LHCN-M2 (cell line): ENCODE data around the gene ACTR8. TPM values are rescaled to one million over a fixed set of nuclear protein-coding genes. Genes with fewer than 3 reads are reported as not detected.
"Not testable (repeated sequence)": the region's sequence is repeated elsewhere in the genome, so short reads cannot be mapped to it uniquely, and the experiment has no call there.

ENCODE experiments used
- DNase-seq: peaks from one replicate; pipeline ENCODE4 v3.0.0-alpha.2; 2012; ENCODE audit warnings: low read depth
- polyA plus RNA-seq: library from polyadenylated mRNA; unstranded; fragments of >200 nt; gene quantifications from one replicate; pipeline ENCODE4 v1.2.1, GENCODE V29; 2012; ENCODE audit warnings: missing spikeins
- total RNA-seq: library from RNA; depleted of rRNA; stranded (reverse); fragments of >200 nt; gene quantifications from 2 replicates; pipeline ENCODE4 v1.2.3, GENCODE V29; 2014; rRNA removed

ACTR8 gene, protein sequence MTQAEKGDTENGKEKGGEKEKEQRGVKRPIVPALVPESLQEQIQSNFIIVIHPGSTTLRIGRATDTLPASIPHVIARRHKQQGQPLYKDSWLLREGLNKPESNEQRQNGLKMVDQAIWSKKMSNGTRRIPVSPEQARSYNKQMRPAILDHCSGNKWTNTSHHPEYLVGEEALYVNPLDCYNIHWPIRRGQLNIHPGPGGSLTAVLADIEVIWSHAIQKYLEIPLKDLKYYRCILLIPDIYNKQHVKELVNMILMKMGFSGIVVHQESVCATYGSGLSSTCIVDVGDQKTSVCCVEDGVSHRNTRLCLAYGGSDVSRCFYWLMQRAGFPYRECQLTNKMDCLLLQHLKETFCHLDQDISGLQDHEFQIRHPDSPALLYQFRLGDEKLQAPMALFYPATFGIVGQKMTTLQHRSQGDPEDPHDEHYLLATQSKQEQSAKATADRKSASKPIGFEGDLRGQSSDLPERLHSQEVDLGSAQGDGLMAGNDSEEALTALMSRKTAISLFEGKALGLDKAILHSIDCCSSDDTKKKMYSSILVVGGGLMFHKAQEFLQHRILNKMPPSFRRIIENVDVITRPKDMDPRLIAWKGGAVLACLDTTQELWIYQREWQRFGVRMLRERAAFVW
- 32.8 and 38.5 TPM in 2 replicates for total RNA-seq
- 20.4 TPM for polyA plus RNA-seq

DNA sequence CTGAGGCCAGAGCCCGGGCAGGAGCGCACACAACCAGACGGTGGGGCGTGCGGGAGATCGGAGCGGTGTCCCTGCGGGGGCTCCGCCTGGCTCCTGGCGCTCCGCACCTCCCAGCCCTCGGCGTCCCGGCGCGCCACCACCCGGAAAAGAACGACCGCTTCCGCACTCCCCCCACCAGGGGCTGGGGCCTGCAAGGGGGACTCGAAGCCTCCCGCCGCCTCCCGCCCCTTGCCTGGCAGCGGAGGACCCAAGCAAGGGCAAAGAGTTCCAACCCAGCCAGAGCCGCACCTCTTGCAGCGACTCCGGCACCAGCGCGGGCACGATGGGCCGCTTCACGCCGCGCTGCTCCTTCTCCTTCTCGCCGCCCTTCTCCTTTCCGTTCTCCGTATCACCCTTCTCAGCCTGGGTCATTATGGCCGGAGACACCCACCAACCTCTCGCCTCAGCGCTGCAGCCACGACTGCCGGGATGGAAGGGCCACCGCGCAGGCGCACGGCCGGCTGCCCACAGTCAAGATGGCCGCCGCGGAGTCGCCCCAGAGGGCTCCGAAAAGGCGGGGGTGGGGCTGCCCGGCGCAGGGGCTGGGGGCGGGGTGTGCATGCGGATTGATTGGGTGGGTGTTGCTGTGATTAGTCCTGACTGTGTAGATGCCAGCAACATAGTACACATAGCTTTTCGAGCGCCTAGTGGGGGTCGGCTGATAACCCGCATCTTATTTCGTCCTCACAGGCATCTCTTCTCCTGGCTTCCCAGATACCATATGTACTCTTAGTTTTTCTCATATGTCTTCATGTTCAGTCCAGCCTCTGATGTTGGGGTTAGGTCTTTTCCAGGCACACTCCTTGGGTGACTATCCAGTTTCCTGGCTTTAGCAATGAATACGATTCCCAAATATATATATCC lies at the start of gene ACTR8:
ACTR8 (minus strand) TSS at position 462 of the 903 bp plus-strand sequence; CDS start at position 411, 51 bp downstream.
- peak; percentile 77 for DNase-seq

DNA sequence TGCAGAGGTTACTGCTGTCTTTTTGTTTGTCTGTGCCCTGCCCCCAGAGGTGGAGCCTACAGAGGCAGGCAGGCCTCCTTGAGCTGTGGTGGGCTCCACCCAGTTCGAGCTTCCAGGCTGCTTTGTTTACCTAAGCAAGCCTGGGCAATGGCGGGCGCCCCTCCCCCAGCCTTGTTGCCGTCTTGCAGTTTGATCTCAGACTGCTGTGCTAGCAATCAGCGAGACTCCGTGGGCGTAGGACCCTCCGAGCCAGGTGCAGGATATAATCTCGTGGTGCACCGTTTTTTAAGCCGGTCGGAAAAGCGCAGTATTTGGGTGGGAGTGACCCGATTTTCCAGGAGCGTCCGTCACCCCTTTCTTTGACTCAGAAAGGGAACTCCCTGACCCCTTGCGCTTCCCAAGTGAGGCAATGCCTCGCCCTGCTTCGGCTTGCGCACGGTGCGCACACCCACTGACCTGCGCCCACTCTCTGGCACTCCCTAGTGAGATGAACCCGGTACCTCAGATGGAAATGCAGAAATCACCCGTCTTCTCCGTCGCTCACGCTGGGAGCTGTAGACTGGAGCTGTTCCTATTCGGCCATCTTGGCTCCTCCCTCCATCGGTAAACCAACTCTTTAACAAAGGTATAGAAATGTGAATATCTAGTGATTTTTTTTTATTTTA lies 45.4 kb upstream of the ACTR8 start:
- DNase-seq = not testable (repeated sequence)

DNA sequence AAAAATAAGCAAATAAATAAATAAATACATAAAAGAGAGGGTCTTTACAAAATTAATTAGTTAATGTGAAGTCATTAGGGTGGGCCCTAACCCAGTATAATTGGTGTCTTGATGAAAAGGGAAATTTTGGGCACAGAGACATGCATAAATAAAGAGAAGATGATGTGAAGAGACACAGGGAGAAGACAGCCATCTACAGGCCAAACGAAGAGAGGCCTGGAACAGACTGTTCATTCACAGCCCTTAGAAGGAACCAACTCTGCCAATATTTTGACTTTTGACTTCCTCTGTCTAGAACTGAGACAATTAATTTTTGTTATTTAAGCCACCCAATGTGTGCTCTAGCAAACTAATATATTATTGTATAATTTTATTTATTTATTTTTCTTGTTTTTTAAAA lies 39.3 kb upstream of the ACTR8 start:
- DNase-seq = peak; percentile 10

DNA sequence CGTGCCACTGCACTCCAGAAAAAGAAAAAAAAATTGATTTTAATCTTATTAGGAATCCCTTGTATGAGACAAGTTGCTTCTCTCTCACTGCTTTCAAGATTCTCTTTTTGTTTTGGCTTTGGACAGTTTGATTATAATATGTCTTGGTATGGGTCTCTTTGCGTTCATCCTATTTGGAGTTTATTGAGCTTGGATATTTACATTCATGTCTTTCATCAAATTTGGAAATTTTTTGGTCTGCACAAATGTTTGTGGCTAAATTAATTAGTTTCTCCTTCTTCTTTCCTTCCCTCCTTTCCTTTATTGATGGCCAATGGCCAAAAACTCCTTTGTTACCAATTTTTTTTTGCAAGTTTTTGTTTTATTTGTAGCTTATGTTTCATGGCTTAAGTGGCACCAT lies 37.8 kb upstream of the ACTR8 start:
- no peak for DNase-seq

DNA sequence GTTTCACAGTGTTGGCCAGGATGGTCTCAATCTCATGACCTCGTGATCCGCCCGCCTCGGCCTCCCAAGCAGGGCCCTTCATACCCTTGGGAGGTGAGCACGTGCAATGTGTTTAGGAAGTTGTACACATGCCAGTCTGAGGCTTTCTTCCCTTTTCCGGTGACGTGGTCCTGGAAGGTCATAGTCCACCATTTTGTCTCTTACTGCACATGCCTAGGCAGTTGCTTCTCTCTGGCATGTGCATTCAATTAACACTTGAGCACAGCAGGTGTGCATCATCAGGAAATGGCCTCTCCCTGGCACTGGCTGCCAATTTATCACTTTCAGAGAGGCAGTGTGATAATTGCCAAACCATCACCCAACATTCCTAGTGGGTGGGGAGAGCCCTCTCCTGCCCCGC lies 31.4 kb upstream of the ACTR8 start:
- no peak for DNase-seq

DNA sequence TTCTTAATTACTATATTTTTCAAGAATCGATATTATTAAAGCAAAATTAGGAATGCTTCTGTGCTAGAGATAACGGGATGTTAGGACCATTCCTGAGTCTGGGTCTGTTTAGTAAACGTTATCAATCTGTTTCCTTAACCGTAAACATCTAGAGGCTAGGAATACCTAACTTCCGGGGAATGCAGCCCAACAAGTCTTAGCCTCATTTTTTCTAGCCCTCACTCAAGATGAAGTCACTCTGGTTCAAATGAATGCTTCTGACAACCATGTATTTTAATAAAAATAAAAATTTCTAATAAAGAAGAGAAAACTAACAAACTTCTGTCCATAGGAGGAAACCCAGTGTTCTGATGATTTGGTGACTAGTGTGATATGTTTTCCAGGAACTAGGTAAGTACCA lies 20.8 kb upstream of the ACTR8 start:
- no peak for DNase-seq

DNA sequence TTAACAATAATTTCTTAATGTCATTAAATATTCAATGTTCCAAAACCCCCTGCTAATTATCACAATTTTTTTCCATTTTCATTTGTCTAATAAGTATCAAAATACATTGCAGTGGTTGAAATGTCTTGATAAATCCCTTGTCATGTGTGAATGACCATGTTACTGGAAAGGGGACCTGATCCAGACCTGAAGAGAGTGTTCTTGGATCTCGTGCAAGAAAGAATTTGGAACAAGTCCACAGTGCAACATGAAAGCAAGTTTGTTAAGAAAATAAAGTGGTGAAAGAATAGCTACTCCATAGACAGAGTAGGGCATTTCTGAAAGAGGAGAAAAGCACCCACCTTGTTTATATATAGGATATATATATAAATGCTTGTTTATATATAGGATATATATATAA lies 20.1 kb upstream of the ACTR8 start:
- DNase-seq = no peak

DNA sequence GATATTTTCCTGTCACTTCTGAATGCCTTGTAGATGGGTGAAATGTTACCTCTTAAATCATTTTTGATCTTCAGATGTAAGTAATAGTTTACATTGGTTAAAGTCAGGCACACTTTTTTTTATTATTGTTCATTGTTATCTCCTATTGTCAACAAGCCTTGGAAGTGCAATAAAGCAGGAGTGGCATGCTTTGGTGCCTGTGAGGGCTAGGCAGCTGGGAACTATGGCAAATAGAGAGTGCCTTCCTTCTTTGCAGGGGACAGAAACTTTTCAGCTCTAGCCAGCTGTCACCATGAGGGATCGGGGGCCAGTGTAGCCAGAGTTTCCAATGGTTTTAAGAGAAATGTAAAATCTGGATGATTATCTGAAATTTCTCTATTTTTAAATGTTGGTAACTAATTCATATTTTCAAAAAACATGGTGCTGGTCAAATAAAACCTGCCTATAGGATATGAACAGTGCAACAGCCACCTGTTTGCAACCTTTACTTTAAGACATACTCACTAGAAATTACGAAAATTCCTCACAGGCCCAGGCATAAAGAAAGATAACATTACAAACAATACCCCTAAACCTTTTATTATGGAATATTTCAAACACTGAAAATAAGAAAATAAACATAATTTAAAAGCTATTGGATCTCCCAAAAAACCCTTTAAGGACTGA lies 18.8 kb upstream of the ACTR8 start:
- no peak for DNase-seq

DNA sequence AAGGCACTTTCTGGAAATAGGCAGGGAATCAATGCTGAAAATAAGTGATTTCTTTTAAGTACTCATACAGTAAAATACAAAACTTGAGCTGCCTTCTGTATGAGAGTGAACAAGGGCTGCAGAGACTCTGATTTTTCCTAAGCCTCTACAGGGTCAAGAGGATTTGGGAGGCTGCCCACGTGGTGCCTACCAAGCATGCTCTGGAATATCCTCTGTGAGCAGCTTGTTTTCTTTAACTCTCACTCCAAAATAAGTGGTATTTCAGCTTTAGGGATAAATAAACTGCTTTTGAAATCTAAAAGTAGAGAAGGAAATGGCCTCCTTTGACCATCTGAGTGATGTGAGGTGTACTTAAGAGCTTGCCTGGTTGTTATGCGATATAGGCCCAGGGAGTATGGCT lies 17.8 kb upstream of the ACTR8 start:
- no peak for DNase-seq

DNA sequence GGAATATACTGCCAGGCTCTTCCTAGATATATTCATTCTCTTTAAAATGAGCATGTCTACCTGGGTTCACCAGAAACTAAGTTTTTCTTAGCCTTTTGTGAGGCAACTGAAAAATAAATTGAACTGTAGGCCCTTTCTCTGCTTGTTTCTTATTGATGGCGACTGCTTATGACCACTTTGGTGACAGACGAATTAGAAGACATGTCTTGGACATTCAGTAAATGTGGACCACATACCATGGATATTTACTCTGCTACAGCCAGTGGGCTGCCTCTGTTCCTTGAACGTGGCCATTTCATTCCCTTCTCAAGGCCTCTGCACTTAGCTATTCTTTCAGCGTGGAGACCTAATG lies 10.3 kb upstream of the ACTR8 start:
- no peak for DNase-seq

DNA sequence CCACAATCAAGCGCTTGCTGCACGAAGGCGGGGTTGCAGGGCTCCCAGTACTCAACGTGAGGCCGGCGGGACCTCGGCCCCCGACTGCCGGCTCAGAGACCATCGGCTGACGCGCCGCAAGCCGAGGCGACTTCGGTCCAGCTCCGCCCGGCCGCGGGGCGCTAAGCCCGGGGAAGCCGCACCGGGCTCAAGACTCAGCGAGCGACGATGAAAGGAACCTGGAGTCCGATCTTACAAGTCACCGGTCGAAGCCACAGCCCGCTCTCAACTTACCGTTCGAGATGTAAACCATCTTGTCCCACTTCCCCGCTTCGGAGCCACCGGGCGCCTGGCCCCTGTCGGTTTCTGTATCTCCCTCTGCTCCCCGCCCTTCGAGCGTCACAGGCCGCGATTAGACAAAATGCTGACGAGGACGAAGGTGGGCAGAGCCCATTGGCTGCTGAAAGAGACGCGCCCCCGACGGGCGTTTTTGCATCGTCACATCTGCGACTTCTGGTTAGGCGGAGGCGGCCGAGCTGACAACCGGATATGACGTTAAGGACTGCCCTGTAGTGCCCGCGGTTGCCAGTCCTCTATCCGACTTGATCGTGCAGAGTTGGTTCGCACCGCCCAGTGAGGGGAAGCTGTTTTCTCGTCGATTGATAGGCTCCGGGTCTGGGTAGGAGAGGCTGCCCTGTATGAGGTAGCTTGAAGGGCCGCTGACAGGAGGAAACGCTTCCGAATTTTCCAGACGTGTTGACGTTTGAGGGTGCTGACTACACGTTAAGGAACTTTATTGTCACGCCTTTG lies 9.7 kb upstream of the ACTR8 start, which contains the start of gene SELENOK:
SELENOK (minus strand) TSS at position 363 of the 789 bp plus-strand sequence.
- peak; percentile 99 for DNase-seq

DNA sequence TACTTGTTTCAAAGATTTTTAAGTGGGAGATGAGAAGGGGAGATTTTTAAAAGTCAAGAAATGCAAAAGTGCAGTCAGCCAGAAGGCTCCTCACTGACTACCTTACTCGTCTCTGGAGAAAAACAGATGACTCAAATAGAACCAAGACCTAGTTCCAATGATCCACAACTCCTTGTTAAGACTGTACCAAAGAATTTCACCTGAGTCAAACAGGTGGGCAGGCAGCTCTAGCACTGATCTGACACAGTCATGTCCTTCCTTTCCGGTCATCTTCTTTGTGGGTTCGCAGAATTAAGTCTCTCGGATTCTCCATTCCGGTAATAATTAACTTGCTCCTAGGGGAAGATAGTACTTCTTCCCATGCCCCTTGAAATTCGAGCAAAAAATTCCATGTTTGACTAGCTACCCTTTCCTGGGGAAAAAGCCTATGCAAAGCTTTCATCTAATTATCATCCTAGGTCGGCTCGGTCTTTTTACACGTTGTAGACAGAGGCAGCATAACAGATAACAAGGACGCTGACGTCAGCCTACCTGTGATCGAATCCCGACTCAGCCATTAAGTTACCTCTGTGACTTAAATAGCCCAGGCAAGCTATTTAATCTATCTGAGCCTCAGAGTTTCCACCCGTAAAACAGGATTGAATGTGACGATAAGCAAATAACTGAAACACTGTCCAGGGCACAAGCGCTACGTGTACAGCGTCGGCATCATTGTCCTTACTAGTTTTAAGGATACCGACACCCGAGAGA lies 8.9 kb upstream of the ACTR8 start:
- DNase-seq = peak; percentile 1

DNA sequence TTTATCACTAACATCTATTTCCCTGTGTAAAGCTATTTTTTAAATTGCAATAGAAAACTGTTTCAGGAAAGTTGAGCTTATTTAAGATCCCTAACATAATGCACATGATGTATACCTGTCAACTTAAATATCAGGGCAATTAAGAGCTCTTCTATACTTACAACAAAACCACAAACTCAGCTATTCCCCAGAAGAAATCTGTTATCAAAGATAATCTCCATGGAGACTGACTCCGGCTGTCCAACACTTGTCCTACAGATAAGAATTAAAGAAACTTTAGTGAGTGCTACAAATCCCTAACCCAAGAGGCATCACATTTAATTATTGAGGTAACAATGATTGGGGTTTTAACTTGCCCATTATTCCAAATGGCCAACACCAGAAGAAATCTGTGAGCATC lies 6.3 kb upstream of the ACTR8 start:
- no peak for DNase-seq

DNA sequence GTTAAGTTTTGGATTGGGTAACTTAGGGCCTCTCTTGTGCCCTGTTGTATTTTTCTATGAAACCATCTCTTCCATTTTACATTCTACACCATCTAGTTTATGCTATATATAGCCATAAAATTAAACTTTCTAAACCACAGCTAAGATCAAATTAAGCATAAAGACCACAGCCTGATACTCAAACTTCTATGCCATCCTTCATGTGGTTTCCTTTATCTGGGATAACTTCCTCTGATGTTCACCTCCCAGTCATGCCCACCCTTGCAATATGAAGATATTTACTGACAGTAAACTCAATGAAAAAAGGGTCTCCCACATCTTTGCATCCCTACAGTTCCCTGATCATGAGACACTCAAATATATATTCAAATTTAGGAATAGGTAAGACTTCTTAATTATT lies 5.5 kb upstream of the ACTR8 start:
- no peak for DNase-seq

DNA sequence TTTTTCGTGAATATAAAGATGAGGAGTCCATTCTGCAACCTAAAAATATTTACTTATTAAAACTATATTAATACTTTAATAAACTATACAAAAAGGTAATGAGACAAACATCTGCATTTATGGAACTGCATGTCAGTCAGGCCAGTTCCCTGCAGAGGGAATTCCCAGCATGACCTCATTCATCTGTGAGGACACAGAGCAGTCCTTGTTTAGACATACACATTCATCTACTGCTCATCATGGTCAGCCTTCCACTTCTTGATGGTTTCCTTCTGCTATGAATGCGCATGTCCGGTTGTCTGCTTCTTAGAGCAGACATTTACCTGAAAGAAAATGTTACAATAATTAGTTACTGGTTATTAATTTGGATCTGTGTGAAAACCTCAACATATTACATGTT lies 3.3 kb upstream of the ACTR8 start:
- DNase-seq = no peak

DNA sequence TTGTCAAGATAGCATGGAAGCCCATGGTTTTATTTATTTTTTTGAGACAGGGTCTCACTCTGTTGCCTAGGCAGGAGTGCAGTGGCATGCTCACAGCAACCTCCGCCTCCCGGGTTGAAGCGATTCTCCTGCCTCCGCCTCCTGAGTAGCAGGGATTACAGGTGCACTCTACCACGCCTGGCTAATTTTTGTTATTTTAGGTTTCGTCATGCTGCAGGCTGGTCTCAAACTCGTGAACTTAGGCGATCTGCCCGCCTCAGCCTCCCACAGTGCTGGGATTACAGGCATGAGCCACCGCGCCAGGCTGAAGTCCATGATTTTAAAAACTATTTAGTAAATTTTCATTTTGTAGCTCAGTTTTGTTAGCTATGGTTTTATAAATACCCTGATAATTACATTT lies 2.7 kb upstream of the ACTR8 start:
- no peak for DNase-seq

DNA sequence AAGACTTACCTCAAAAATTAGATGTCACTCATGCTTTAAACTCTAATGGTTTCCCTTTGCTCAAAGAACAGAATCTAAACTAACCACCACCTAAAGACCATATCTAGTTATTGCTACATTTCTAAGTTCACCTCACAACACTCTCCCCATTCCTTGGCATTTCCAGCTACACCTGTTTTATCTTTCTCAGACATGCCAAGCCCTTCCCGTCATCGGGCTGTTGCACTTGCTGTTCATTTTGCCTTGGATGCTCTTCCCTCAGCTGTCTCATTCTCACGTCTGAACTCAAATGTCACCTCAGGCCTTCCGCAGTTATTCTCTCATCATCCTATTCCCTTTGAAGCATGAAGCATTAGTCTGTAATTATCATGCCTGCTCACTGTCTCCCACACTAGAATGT lies 1.1 kb upstream of the ACTR8 start:
- no peak for DNase-seq

DNA sequence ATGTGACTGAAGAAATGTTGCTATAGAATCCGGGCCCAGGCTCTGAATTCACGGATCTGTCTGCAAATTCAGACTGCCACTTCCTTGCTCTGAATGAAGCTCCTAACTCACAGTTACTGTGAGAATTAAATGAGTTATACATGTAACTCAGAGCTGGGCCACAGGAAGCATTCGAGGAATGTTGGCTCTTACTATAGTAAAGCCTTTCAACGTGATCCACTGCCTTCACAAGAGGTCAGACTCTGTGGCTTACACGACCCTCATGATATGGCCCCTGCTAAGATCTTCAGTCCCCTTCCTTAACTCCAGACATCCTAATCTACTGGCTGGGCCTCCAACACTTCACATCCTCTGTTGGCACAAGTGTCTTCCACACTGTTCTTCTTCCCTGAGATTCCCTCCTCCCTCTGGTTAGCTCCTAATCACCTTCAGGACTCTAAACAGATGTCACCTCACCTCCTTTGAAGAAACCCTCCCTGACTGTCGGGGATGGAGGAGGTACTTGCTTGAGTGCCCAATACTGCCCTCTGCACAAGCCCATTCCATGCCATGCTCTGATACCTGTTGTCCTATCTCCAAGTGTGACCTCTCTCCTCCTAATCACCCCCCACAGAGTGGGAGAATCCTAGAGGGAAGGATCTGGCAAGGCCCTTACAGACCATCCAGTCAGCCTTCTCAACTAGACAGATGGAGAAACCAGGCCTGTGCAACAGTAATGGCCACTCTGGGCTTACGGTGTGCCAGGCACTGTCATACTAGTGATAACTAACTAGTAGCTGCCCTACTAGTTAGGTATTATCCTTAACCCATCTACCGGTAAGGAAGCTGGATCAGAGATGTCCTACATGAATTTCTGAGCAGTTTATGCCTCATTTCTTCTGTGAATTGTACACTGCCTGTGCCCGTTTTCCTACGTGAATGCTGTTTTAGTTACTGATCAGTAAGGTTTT lies 1.3 kb downstream of the ACTR8 start:
- peak; percentile 4 for DNase-seq
